ENCODE results near the gene PLEKHJ1. TPM values are rescaled to one million over a fixed set of nuclear protein-coding genes. Genes with fewer than 3 reads are reported as not detected.
A peak's percentile ranks its signal among the peaks of the same experiment; 100 is the strongest.

PLEKHJ1 gene
- total RNA-seq, 3 donors from 2014 or later, result 132 to 231 (median 189) TPM

DNA sequence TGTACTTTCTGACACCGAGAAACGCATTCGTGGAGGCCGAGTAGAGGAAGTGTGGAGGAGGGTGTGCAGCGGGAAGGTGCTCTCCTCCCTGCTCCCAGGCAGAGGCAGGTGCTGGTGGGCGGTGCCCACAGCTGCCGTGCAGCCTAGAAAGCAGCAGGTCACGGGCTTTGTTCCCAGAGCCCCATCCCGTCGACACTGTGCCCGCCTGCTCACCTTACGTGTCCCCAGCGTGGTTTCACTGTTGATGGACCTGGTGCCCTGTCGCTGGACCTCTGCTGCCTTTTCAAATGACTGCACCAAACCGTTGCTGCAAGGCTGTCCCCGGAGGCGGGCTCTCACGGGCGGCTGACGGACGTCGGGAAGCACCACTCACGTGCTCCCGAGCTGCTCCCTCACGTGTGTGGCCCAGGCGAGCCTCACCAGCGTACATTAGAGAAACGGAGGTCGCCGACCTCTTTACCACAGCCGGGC lies 20.8 kb downstream of the PLEKHJ1 start:
- TF ChIP-seq CTCF (IDR thresholded peaks at IDR 0.05), result no peak
- intact Hi-C loops (cut with DNase I, micrococcal nuclease), result no loop called here
- H3K9me3 ChIP-seq, result no peaks in the 10 kb centered on the region
- ATAC-seq (no peak), DNase-seq (no peak)
- peaks cover 20% of the 10 kb centered on the region for H3K4me1 ChIP-seq (ENCODE audit: low read depth)
- H3K4me3 ChIP-seq, result no peak overlapping the region
- peaks cover 25% of the 10 kb centered on the region for H3K36me3 ChIP-seq (ENCODE audit: low read depth)

DNA sequence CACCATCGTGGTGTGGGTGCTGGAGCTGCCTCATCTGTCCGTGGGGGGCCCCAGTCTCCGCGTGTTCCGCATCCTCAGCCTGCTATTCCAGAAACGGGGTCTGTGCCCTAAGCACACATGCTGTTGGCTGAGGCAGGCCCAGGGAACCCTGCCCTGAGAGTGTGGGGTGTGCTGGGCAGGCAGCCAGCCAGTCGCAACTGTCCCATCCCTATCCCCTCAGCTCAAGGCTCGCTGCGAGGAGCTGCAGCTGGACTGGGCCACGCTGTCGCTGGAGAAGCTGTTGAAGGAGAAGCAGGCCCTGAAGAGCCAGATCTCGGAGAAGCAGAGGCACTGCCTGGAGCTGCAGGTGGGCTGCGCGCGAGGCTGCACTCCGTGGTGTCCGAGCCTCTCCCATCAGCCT lies 21.9 kb downstream of the PLEKHJ1 start:
- no peak for ATAC-seq
- Histone ChIP-seq H3K36me3 (ENCODE audit: low read depth) (peaks cover 24% of the 10 kb centered on the region), H3K9me3 (no peaks in the 10 kb centered on the region), H3K4me3 (no peak overlapping the region), H3K4me1 (ENCODE audit: low read depth) (peaks cover 20% of the 10 kb centered on the region)
- DNase-seq, result no peak
- TF ChIP-seq CTCF (IDR thresholded peaks at IDR 0.05), result no peak
- intact Hi-C loops (cut with DNase I, micrococcal nuclease), result no loop called here

GRCh38 chr19:2213799-2214198 lies 22.3 kb downstream of the PLEKHJ1 start:
- Histone ChIP-seq H3K36me3 (ENCODE audit: low read depth) (peaks cover 24% of the 10 kb centered on the region), H3K4me3 (no peak overlapping the region), H3K4me1 (ENCODE audit: low read depth) (peaks cover 20% of the 10 kb centered on the region), H3K9me3 (no peaks in the 10 kb centered on the region)
- ATAC-seq (peak; percentile 30), DNase-seq (peak in 1 of 3 donors; percentile 21)
- intact Hi-C loops (cut with DNase I, micrococcal nuclease), result no loop called here
- TF ChIP-seq CTCF (IDR thresholded peaks at IDR 0.05), result no peak

GRCh38 chr19:2212861-2213711 lies 23.0 kb downstream of the PLEKHJ1 start:
- Histone ChIP-seq H3K4me3 (no peak overlapping the region), H3K4me1 (ENCODE audit: low read depth) (peaks cover 20% of the 10 kb centered on the region), H3K36me3 (ENCODE audit: low read depth) (peaks cover 24% of the 10 kb centered on the region), H3K9me3 (no peaks in the 10 kb centered on the region)
- ATAC-seq (peak; percentile 95), DNase-seq (peak; percentile 86 to 89 (median 87))
- intact Hi-C loops (cut with DNase I, micrococcal nuclease), result no loop called here
- no peak for TF ChIP-seq CTCF (IDR thresholded peaks at IDR 0.05)

DNA sequence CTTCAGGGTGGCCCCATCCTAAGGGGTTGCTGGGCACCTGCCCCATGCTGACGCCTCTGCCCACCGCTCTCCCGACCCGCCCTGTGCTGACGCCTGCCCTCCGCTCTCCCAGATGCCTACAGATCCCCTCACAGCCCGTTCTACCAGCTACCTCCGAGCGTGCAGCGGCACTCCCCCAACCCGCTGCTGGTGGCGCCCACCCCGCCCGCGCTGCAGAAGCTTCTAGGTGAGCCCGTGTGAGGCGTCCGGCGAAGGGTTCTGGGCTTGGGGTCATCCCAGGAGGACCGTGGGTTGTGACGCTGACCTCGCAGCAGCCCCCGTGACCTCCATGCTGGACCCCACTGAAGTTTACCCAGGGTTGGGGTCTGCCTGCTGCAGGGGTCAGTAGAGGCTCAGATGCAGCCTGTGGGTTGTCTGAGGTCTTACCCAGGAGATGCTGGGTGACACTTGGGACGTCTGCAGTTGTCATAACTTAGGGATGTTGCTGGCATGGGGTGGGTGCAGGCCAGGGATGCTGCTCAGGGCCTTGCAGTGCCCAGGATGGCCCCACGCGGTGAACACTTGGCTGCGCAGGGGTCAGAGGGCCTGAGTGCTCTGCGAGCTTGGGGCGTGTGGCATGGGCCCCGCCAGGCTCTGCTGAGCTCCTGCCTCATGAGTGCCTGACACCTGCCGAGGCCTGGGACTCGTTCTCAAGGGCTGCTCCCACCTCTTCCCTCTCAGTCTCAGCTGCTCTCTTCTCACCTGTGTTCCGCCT lies 25.0 kb downstream of the PLEKHJ1 start:
- no peak for TF ChIP-seq CTCF (IDR thresholded peaks at IDR 0.05)
- Histone ChIP-seq H3K9me3 (no peaks in the 10 kb centered on the region), H3K4me3 (no peak overlapping the region), H3K36me3 (ENCODE audit: low read depth) (peaks cover 17% of the 10 kb centered on the region), H3K4me1 (ENCODE audit: low read depth) (peaks cover 20% of the 10 kb centered on the region)
- ATAC-seq (no peak), DNase-seq (no peak)
- intact Hi-C loops (cut with DNase I, micrococcal nuclease), result no loop called here
